ENCODE measurements around the gene FOXP1.

Gene FOXP1

GRCh38 chr3:71083726-71084131, 499.8 kb downstream of the FOXP1 start:
- no peak for DNase-seq

DNA sequence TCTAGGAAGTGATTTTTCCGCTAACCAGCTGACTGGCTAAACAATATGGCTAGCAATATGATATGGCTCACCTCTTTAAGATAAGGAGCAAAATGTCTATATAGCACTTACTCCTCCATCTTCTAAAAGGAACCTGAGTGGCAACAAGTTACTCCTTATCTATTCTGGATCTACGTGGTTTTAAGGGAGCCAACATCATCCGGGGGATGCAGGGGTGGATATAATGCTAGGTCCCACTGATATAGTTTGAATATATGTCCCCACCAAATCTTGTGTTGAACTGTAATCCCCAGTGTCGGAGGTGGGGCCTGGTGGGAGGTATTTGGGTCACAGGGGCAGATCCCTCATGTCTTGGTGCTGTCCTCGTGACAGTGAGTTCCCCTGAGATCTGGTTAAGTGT, 500.7 kb downstream of the FOXP1 start:
- no peak for DNase-seq

DNA sequence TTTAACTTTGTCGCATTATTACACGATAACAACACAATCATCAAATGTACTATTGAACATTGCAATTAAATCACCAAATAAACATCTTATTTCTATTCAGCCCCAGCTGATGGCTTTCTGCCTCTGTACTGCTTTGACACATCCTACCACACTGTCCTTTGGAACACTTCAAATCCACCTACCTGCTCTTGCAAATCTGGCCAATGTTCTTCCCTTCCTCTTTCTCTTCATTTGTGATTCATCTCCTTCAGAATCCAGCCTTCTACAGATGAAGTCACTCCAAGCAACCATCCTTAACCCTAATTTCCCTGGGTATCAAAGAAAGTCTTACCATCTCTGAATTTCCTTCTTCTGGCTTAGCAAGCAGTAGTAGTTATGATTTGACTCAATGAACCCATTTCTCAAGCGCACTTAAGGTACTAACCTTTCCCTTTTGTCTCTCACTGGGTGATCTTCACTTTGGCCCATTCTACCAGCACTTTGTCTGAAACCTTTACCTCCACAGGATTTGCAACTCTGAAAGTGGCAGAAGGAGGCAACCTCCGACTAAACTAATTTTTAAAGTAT, 502.9 kb downstream of the FOXP1 start:
- DNase-seq: no peak

GRCh38 chr3:71078723-71079525, 504.6 kb downstream of the FOXP1 start:
- no peak for DNase-seq

- DNase-seq: no peak
Measured at GRCh38 chr3:71078199-71078598, 505.3 kb downstream of the FOXP1 start.

DNA sequence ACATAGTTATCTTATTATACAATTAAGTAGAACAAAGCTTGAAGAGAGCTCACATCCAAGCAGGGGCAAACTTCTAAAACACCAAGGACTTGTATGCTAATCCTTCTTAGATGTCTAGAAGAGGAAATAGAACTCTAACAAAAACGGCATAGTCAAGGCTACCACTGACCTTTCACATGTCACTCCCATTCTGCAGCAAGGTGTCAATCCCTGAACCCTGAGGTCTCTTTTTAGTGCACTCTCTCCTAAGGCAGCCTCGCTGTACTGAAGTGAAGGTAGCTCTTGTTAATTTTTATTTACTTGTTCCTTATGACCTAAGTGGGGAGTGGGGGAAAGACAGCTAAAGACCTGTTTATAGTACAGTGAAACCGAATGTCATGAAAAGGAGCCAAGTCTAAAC, 506.5 kb downstream of the FOXP1 start:
- no peak for DNase-seq

- no peak for DNase-seq
Measured at GRCh38 chr3:71076361-71077002, 507.0 kb downstream of the FOXP1 start.

- DNase-seq: no peak
Measured at GRCh38 chr3:71075494-71075893, 508.0 kb downstream of the FOXP1 start.

DNA sequence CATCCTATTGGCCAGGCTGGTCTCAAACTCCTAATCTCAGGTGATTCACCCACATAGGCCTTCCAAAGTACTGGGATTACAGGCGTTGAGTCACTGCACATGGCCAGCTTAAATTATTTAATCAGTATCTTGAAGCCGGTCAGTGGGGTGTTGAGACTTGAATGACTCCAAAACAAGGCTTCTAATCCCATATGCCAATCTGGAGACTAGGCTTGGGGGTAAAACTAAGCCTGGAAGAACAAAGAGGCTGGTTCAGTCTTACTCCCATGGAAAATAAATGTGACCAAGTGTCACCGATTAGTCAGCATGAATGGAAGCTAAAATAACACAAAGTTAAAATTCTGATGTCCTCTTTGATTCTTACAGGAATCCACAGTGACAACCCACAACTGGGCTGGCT, 509.1 kb downstream of the FOXP1 start:
- no peak for DNase-seq

DNA sequence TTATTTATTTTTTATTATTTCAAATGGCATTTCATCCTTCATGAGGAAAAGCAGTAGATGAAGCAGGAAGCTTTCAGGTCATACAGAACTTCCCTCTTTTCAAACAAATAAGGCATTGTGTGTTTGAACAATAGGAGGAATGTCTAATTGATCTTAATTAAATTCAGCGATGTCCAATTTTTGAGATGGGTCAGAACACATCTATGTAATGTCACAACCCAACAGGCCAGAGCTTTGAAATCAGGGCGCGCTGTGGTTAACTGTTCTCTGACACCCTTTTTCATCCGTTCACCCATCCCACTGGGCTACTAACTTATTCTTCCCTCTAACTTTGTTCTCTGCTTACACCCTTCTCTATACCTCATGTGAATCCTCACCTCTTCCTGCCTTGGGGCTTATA, 510.5 kb downstream of the FOXP1 start:
- no peak for DNase-seq

DNA sequence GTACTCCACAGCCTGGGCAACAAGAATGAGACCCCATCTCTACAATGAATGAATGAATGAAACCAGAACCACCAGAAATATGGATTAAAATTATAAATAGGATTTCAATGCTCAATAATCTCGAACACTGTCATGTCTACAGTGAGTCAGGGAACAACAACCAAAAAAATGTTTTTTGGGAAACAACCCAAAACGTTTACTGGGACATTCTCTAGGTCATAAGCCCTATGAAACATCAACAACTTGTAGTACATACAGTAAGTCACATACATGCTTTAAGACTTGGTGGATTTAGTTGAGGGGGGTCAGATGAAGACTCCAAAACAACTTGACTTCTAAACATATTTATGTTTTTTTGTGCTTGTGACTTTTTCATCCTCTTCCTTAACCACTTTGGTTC, 511.2 kb downstream of the FOXP1 start:
- DNase-seq: no peak

DNA sequence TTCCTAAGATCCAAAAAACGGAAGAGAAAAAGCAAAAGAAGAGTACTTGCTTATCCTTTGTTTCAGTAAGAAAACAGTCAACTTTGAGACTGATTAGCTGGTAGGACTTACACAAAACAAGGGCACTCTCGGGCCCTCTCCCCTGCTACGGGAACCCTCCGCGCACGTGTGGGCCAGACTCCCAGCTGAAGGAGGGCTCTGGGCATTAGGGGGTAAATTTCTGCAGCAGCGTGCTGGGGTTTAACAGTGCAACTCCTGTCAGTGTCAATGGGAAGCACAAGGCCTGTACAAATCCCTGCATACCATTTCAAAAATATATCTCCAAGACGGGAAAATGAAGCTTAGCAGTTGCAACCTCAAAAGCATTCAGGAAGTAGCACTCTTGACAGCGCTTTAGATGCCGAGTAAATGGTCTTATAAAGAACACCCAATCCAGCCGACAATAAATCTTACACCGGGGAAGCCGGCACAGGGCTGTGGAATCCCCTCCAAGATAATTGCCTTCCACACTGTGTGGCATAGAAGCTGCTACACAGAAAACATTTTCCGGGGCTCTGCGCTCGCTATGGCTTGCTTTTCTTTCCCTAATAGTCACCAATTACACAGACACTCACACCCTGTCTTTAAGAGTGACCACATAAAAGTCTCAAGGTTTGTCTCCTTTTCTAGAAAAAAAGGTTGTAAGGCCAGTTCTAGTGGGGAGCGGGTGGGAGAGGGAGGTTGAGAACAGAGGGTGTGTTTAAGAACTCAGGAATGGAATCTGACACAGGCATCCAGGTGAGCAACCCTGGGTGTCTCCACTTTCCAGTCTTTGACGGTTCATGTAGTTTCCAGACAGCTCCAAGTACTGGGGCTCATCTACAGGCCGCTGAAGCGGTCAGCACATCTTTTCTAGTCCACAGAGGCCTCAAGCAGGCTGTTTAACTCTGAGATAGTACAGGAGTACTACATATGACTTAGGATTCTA, 512.7 kb downstream of the FOXP1 start:
- DNase-seq: no peak

DNA sequence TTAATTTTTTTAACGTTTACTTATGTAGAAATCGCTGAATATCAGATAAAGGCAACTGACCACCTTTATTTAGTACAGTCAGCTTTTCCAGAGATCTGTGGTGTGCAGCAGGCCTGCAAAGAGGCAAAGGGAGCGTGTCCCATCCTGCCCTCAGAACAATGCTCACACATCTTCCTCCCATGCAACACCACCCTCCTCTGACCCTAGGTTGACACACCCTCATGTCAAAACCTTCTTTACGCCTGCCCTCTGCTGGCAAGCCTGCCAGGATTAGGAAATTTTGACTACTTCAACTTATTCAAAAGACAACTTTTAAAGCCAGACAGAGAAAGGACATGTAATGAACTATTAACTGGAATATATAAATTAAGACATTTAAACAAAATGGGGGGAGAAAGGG, 513.7 kb downstream of the FOXP1 start:
- DNase-seq: no peak

DNA sequence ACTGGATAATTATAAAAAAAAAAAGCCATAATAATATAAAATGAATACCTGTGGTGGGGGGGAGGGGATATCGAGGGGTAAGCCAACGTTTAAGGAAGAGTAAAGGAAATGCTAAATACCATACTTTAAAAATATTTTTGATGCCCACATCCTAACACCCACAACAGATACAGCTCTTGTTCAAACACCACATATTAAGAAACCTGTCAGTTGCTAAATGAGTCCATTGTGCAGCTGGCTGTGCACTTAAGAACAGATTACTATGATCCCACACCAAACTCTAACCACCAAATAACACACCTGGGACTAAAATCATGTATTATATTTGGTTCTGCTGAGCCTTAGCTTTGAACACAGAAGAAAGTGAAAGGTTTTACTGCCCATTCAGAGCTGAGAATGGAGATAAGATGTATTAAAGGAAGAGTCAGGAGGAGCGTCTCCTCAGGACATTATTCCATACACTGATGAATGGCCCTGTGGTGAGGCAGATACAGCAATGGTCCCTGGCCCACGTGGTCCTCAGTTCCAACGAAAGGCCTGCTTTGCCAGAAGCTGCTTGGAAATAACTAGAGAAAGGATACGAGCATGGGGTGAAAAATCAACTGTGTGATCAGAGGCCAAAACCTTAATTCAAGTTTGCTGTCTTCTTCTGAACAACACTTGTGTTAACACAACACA, 515.4 kb downstream of the FOXP1 start:
- no peak for DNase-seq

DNA sequence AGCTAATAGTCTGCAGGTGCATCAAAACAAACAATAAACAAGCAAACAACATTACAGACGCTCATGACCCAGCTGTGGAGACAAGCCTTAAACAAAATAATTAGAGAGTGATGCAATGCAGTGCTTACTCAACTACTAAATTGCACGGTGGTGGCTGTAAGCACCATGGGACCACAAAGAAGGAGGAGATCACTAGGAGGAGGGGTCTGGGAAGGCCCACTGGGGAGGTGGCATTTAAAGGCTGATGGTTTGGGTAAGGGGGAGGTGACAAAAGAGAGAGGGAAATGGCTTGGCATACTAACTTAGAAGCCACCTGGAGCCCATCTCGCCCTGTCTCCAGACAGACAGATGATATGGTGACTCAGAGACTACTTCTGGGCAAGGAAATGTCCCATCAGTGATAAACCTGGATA, 516.7 kb downstream of the FOXP1 start:
- no peak for DNase-seq

GRCh38 chr3:71066356-71066755, 517.2 kb downstream of the FOXP1 start:
- no peak for DNase-seq

DNA sequence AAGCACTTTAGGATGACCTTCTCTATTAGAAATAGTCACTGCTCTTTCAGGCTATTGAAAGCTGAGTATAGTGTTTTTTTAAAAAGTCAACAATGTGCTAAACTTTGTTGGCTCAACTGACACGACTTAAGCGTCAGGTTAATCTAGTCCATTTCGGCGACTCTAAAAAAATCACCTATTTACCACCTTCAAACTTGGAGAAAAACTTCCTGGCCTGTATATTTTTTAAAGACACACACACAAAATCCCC, 517.8 kb downstream of the FOXP1 start:
- DNase-seq: no peak

- DNase-seq: peak; percentile 77
Measured at GRCh38 chr3:71064956-71065763, 518.4 kb downstream of the FOXP1 start.

DNA sequence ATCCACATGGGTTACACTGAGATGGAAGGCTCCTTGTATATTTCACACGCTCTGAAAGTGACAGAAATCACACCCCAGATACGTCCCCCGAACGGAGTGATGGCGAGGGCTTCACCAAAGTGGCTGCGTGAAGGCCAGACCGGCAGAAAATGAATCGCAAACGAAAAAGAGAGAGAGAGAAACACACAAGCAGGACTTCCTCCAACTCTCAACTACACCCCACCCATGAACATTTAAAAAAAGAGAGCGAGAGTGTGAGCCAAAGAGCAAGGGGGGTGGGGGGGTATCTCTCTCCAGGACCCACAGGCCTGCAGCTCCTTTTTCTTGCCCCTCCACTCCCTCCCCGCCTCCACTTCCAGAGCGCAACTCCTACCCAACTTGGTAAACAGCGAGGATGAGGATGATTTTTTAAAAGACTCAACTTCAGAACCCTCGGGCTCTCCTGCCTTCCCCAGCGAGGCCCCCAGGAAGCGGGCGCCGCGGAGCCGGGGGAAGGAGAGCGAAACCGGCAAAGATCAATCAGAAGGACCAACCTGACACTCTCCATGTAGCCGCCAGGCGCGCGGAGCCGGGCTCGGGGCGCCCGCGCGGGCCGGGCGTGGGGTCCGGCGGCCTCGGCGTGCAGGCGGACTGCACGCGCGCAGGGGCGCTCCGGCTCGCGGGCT, 519.1 kb downstream of the FOXP1 start:
- peak; percentile 81 for DNase-seq

DNA sequence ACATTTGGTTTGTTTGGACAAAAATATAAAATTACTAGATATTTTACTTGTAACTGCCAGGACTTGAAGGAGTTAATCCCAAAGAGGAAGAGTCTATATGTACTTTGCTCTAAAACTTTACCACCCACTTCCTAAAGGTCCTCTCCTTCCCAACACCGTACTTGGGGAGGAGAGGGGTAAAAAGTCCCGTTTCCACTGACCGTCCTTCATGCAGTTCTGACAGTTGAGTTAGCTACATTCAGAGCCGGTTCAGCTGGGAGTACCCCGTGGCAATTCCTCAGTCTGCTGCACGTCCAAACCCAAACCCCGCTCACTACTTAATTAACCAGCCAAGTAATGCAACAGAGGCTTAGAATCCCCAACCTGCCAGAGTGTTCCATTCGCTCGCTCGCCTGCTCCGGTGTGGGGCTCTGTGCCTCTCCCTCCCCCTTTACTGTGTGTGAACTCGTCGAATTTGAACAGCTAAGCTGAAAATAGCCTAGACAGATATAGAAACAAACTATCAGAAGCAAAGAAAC, 519.7 kb downstream of the FOXP1 start:
- peak; percentile 65 for DNase-seq
